K562 (cell line): ENCODE data around the gene TEX101.

Experiments used
- ETV6 ChIP-seq, 3 experiments: fragments of 150-350 bp in 1 of 3; sonication (generic) in 1 of 3; formaldehyde crosslinking in 1 of 3; IDR thresholded peaks; 2 replicates each; pipeline versions ENCODE4 v1.6.1 to v1.8.0; 2014 to 2022; ENCODE audit warnings: borderline replicate concordance in 2 of 3, low read depth in 2 of 3, antibody characterized with exemption in 1 of 3, low read length in 1 of 3, mild to moderate bottlenecking in 1 of 3, missing genetic modification reagents in 1 of 3
- ILK ChIP-seq: fragments of 450-650 bp; IDR thresholded peaks from 2 replicates; pipeline ENCODE4 v1.6.1; 2016; ENCODE audit warnings: missing genetic modification characterization, low read depth, mild to moderate bottlenecking, missing compliant biosample characterization, moderate library complexity, borderline replicate concordance
- SP1 ChIP-seq: sonication (generic); formaldehyde crosslinking; IDR thresholded peaks from 2 replicates; pipeline ENCODE4 v1.8.1; 2022; ENCODE audit warnings: mild to moderate bottlenecking, missing genetic modification reagents

DNA sequence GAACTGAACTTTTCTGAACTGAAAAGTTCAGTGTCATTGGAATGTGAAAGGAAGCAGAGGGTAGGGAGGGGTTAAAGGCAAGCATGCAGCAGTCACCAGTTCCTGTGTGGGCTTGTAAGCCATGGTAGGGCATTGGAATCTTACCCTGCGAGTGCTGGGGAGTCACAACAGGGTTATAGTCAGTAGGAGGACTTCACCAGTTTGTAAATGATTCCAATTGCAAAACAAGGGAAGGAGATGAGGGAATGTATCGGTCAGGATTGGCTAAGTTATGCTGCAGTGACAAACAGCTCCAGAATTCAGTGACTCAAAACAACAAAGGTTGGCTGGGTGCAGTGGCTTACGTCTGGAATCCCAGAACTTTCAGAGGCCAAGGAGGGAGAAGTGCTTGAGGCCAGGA is 37.9 kb downstream of the TEX101 start:
- TF ChIP-seq SP1 = no peak
- TF ChIP-seq ETV6 (IDR thresholded peaks at IDR 0.05; ENCODE audit: borderline replicate concordance in 1 of 2, low read depth in 2 of 2, low read length in 1 of 2) = no peak
- no peak for TF ChIP-seq ETV6 (CRISPR knock-in tag; IDR thresholded peaks at IDR 0.05; ENCODE audit: borderline replicate concordance)
- TF ChIP-seq ILK (tag) = no peak
